A673 (cell line): ENCODE measurements around the gene AGPAT3. TPM values are rescaled to one million over a fixed set of nuclear protein-coding genes. Genes with fewer than 3 reads are reported as not detected.

ENCODE experiments used
- BruUV-seq: library from RNA; stranded (reverse); fragments of 400-500 nt; replicated peaks from 2 replicates; lab custom pipeline; 2021; lab: Mats Ljungman, UMichigan
- CTCF ChIA-PET: fragments of 300-600 bp; sonication (Branson Sonifier 250); formaldehyde crosslinking; loops from one replicate; lab custom pipeline; 2022; ENCODE audit warnings: antibody characterized with exemption; lab: Charles Lee
- POLR2A ChIA-PET: fragments of 300-600 bp; sonication (Branson Sonifier 250); formaldehyde crosslinking; loops from one replicate; lab custom pipeline; 2022; ENCODE audit warnings: antibody characterized with exemption; ENCODE audit not compliant: low non-redundant PET; lab: Charles Lee
- DNase-seq: peaks from one replicate; pipeline ENCODE4 v3.0.0-alpha.2; 2015; ENCODE audit warnings: low spot score
- H3K27ac ChIP-seq: fragments of 200-600 bp; sonication (generic); 2 replicates; pipeline ENCODE4 v1.5.1; 2016; ENCODE audit warnings: mixed run types, low read depth, mild to moderate bottlenecking, mixed read lengths, antibody characterized with exemption, low read length; ENCODE audit not compliant: poor library complexity, severe bottlenecking
- H3K27me3 ChIP-seq: fragments of 200-600 bp; sonication (generic); replicated peaks from 2 replicates; pipeline ENCODE4 v1.6.1; 2017; ENCODE audit warnings: mixed run types, low read depth, mild to moderate bottlenecking, mixed read lengths, antibody characterized with exemption, low read length; ENCODE audit not compliant: insufficient read depth, poor library complexity
- H3K36me3 ChIP-seq: fragments of 200-600 bp; sonication (generic); 2 replicates; pipeline ENCODE4 v1.6.1; 2016; ENCODE audit warnings: mixed run types, mild to moderate bottlenecking, mixed read lengths, antibody characterized with exemption, low read length; ENCODE audit not compliant: insufficient read depth, poor library complexity, severe bottlenecking
- H3K4me1 ChIP-seq: fragments of 200-600 bp; sonication (generic); 2 replicates; pipeline ENCODE4 v1.6.1; 2017; ENCODE audit warnings: mixed run types, mild to moderate bottlenecking, mixed read lengths, antibody characterized with exemption, low read length; ENCODE audit not compliant: insufficient read depth, poor library complexity, severe bottlenecking
- H3K4me3 ChIP-seq: fragments of 200-600 bp; sonication (generic); 2 replicates; pipeline ENCODE4 v1.5.1; 2016; ENCODE audit warnings: low read depth, mixed run types, mild to moderate bottlenecking, mixed read lengths, low read length; ENCODE audit not compliant: poor library complexity, severe bottlenecking
- H3K9me3 ChIP-seq: fragments of 200-600 bp; sonication (generic); 2 replicates; pipeline ENCODE4 v1.6.1; 2016; ENCODE audit warnings: mixed run types, low read depth, mild to moderate bottlenecking, mixed read lengths, antibody characterized with exemption, low read length; ENCODE audit not compliant: poor library complexity, severe bottlenecking
- EZH2 ChIP-seq: fragments of 200-600 bp; sonication (generic); IDR thresholded peaks from 2 replicates; pipeline ENCODE4 v1.6.1; 2017; ENCODE audit warnings: borderline replicate concordance, low read depth, mild to moderate bottlenecking, mixed read lengths, antibody characterized with exemption, low read length; ENCODE audit not compliant: poor library complexity, severe bottlenecking
- intact Hi-C: fragments of 100-400 bp; cut with micrococcal nuclease; formaldehyde crosslinking; loops from one replicate; pipeline ENCODE4 v1.10.0; 2022; ENCODE audit not compliant: unreplicated experiment
- total RNA-seq: library from RNA; stranded (reverse); gene quantifications from 2 replicates; pipeline ENCODE4 v1.2.3, GENCODE V29; 2021
- TF ChIP-seq, protein P1 (sequence below): fragments of 300-800, 200-600 bp; sonication (generic); conservative IDR thresholded peaks from 2 replicates; pipeline ENCODE4 v1.5.1; 2017; ENCODE audit warnings: low read depth, mild to moderate bottlenecking, antibody characterized with exemption, low read length, moderate library complexity, mixed read lengths

AGPAT3 gene
- total RNA-seq, 1 experiment from 2014 or later: 69.6 TPM

DNA sequence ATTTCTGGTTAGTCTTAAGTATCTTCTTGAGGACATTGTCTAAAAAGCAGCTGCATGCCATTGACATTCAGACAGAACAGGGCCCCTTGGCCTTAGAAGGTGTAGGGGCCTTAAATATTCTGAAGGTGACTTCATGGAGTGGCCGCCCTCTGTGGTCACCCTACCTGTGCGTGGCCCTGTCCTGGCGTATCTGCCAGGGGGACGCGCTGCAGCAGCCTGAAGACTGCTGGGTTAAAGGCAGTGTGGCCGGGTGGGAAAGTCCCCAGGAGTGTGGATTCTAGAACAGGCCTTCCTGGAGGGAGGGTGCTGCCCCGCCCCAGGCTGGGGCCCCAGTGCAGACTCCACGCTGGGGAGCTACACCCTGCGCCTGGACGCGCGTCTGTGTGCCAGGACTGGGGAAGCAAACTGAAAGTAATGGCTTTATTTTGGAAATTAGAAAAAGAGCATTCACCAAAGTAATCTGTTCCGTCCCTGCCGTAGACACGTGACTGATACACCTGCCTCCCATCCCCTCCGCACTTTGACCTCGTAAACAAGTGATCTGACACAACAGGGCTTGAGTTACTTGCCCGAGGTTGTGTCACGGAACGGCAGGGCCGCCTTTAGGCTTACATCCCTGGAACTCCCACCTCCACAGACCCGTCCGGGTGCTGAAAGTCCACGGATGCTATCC lies 1.8 kb downstream of the AGPAT3 start:
- H3K4me3 ChIP-seq: peak overlapping the region; percentile 94
- intact Hi-C loops: loop anchor here (10.0 kb wide), 2 partner anchors 52 to 58 kb away; no protein-coding TSS in a partner anchor
- no peaks in the 10 kb centered on the region for H3K27me3 ChIP-seq
- TF ChIP-seq EZH2: no peak
- TF ChIP-seq, protein P1, sequence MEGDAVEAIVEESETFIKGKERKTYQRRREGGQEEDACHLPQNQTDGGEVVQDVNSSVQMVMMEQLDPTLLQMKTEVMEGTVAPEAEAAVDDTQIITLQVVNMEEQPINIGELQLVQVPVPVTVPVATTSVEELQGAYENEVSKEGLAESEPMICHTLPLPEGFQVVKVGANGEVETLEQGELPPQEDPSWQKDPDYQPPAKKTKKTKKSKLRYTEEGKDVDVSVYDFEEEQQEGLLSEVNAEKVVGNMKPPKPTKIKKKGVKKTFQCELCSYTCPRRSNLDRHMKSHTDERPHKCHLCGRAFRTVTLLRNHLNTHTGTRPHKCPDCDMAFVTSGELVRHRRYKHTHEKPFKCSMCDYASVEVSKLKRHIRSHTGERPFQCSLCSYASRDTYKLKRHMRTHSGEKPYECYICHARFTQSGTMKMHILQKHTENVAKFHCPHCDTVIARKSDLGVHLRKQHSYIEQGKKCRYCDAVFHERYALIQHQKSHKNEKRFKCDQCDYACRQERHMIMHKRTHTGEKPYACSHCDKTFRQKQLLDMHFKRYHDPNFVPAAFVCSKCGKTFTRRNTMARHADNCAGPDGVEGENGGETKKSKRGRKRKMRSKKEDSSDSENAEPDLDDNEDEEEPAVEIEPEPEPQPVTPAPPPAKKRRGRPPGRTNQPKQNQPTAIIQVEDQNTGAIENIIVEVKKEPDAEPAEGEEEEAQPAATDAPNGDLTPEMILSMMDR: no peak
- peaks cover 8% of the 10 kb centered on the region for H3K36me3 ChIP-seq
- DNase-seq: no peak
- peaks cover 13% of the 10 kb centered on the region for H3K4me1 ChIP-seq
- no TSS peak for BruUV-seq
- CTCF ChIA-PET: no interaction called here
- POLR2A ChIA-PET: no interaction called here
- H3K27ac ChIP-seq: peak overlapping the region; percentile 90
- H3K9me3 ChIP-seq: no peaks in the 10 kb centered on the region

DNA sequence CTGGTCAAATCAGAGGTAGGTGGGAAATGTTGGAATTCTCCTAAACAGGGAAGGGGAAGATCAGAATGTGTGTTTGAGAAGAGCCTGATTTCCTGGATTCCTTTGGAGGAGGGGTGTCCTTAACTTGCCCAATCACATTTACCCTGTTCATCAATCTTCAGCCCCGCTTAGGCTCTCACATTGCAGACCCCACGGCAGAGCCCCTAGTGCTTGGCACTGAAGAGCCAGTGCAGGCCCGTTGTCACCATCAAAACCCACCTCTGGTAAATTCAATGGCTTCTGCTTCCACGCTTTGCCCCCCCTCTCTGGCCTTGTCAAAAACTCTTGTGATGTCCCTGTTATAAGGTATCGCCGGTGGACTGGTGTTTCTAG lies 2.3 kb downstream of the AGPAT3 start:
- CTCF ChIA-PET: no interaction called here
- no TSS peak for BruUV-seq
- no peaks in the 10 kb centered on the region for H3K27me3 ChIP-seq

DNA sequence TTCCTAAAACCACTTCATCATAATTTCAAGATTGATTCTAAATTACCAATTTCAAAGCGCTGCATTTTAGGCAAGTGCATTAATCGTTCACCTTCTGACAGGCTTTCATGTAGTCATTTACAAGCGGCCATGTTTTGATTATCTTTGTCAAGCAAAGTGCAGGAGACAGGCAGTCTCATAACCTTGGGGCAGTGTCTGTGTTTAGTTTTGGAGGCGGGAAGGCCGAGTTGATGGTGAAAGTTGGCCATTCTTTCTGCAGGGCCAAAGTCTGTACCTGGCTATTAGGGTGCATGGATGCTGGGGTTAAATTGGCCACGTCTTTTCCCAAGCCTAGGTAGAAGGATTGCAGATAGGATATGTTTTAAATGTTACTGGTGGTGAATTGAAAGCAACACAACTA lies 2.9 kb downstream of the AGPAT3 start:
- Histone ChIP-seq H3K4me3 (no peak overlapping the region), H3K36me3 (peaks cover 8% of the 10 kb centered on the region), H3K27me3 (no peaks in the 10 kb centered on the region), H3K27ac (no peak overlapping the region), H3K9me3 (no peaks in the 10 kb centered on the region), H3K4me1 (peaks cover 13% of the 10 kb centered on the region)
- BruUV-seq: no TSS peak
- ChIA-PET CTCF (no interaction called here), POLR2A (no interaction called here)
- TF ChIP-seq, protein P1: no peak
- no peak for TF ChIP-seq EZH2
- no peak for DNase-seq
- intact Hi-C loops: loop anchor here (10.0 kb wide), 2 partner anchors 53 to 57 kb away; no protein-coding TSS in a partner anchor

More for the DNA sequence above, 2.3 kb downstream of the AGPAT3 start:
- POLR2A ChIA-PET: no interaction called here
- no peak for DNase-seq
- peaks cover 13% of the 10 kb centered on the region for H3K4me1 ChIP-seq
- H3K9me3 ChIP-seq: no peaks in the 10 kb centered on the region
- H3K4me3 ChIP-seq: no peak overlapping the region
- intact Hi-C loops: loop anchor here (10.0 kb wide), 2 partner anchors 53 to 57 kb away; no protein-coding TSS in a partner anchor
- H3K27ac ChIP-seq: no peak overlapping the region
- TF ChIP-seq, protein P1: no peak
- no peak for TF ChIP-seq EZH2
- peaks cover 8% of the 10 kb centered on the region for H3K36me3 ChIP-seq
